CD4-positive, alpha-beta memory T cell (primary cell): ENCODE data around the gene PNPLA7. TPM values are rescaled to one million over a fixed set of nuclear protein-coding genes. Genes with fewer than 3 reads are reported as not detected.

Experiments
- CTCF ChIA-PET: fragments of 350-600 bp; sonication (Branson Sonifier 250); formaldehyde crosslinking; loops from one replicate; lab custom pipeline; 2021; ENCODE audit warnings: inconsistent platforms; ENCODE audit not compliant: partially characterized antibody; lab: Charles Lee
- POLR2A ChIA-PET: fragments of 350-600 bp; sonication (Branson Sonifier 250); formaldehyde crosslinking; loops from one replicate; lab custom pipeline; 2021; ENCODE audit not compliant: partially characterized antibody; lab: Charles Lee
- DNase-seq, 5 donors: peaks; one replicate each; pipeline versions ENCODE4 v3.0.0 to v3.0.0-alpha.2; 2020 to 2022; ENCODE audit warnings: mixed read lengths in 1 of 5
- H3K27ac ChIP-seq: one replicate; pipeline ENCODE4 v1.7.0; 2013; ENCODE audit warnings: low read depth, low read length
- H3K27me3 ChIP-seq: 2 replicates; pipeline ENCODE4 v1.7.0; 2013; ENCODE audit warnings: mild to moderate bottlenecking, low read length, moderate library complexity; ENCODE audit not compliant: insufficient read depth
- H3K36me3 ChIP-seq: 2 replicates; pipeline ENCODE4 v1.7.0; 2013; ENCODE audit warnings: mild to moderate bottlenecking, low read length, moderate library complexity; ENCODE audit not compliant: insufficient read depth
- H3K4me1 ChIP-seq: 2 replicates; pipeline ENCODE4 v1.7.0; 2013; ENCODE audit warnings: mild to moderate bottlenecking, low read length, moderate library complexity; ENCODE audit not compliant: insufficient read depth
- H3K4me3 ChIP-seq, 2 donors: one replicate each; pipeline ENCODE4 v1.7.0; 2013; ENCODE audit warnings: low read length in 2 of 2, mild to moderate bottlenecking in 1 of 2
- H3K9me3 ChIP-seq, 2 donors: one replicate each; pipeline ENCODE4 v1.7.0; 2013; ENCODE audit warnings: low read length in 2 of 2, control low read depth in 1 of 2; ENCODE audit not compliant: control insufficient read depth in 1 of 2
- H3K27ac Mint-ChIP-seq, 7 donors: one replicate each; pipeline ENCODE4 v1.8.0; 2020 to 2021; ENCODE audit warnings: mixed read lengths in 7 of 7, mild to moderate bottlenecking in 6 of 7, inconsistent platforms in 3 of 7, moderate library complexity in 3 of 7
- H3K27me3 Mint-ChIP-seq, 2 donors: one replicate each; pipeline ENCODE4 v1.8.0; 2020 to 2021; ENCODE audit warnings: mixed read lengths in 2 of 2
- H3K36me3 Mint-ChIP-seq, 2 donors: one replicate each; pipeline ENCODE4 v1.8.0; 2020 to 2021; ENCODE audit warnings: mixed read lengths in 2 of 2, inconsistent platforms in 1 of 2, mild to moderate bottlenecking in 1 of 2
- H3K4me1 Mint-ChIP-seq, 4 donors: one replicate each; pipeline ENCODE4 v1.8.0; 2020 to 2021; ENCODE audit warnings: mixed read lengths in 4 of 4, mild to moderate bottlenecking in 1 of 4
- H3K4me3 Mint-ChIP-seq, 8 donors: one replicate each; pipeline ENCODE4 v1.8.0; 2020 to 2021; ENCODE audit warnings: mixed read lengths in 8 of 8, mild to moderate bottlenecking in 7 of 8, moderate library complexity in 6 of 8, inconsistent platforms in 3 of 8
- H3K9me3 Mint-ChIP-seq, 8 donors: one replicate each; pipeline ENCODE4 v1.8.0; 2020 to 2021; ENCODE audit warnings: mixed read lengths in 8 of 8, mild to moderate bottlenecking in 5 of 8, inconsistent platforms in 3 of 8, moderate library complexity in 1 of 8
- intact Hi-C: fragments of 100-400 bp; cut with micrococcal nuclease; formaldehyde crosslinking; loops from one replicate; pipeline ENCODE4 v1.15.1; 2023
- polyA plus RNA-seq, 2 donors: library from polyadenylated mRNA; unstranded; fragments of 300-500 nt; fragmentation: Illumina TruSeq; gene quantifications; one replicate each; pipeline ENCODE4 v1.2.3, GENCODE V29; 2021
- total RNA-seq, 2 experiments: library from RNA; stranded (reverse); gene quantifications; one replicate each; pipeline ENCODE4 v1.2.3, GENCODE V29; 2021

The PNPLA7 gene
- total and polyA plus RNA-seq, 4 experiments from 2014 or later = 0.98 to 15.7 (median 15.5) TPM; not detected in 1

GRCh38 chr9:137429974-137430722 is 120.1 kb downstream of the PNPLA7 start:
- DNase-seq = no peak
- Histone ChIP-seq H3K4me1 (no peaks in the 10 kb centered on the region), H3K9me3 (no peaks in the 10 kb centered on the region), H3K27ac (no peak overlapping the region), H3K4me3 (no peak overlapping the region), H3K27me3 (no peaks in the 10 kb centered on the region), H3K36me3 (no peaks in the 10 kb centered on the region)
- Mint-ChIP-seq H3K36me3 (no peaks in the 10 kb centered on the region), H3K27me3 (no peaks in the 10 kb centered on the region), H3K9me3 (no peaks in the 10 kb centered on the region), H3K27ac (no peak overlapping the region), H3K4me1 (no peaks in the 10 kb centered on the region), H3K4me3 (no peak overlapping the region)
- CTCF ChIA-PET = interaction anchor here (1.7 kb wide), 1 partner anchor 14 kb away, joined by 5 read pairs; no protein-coding TSS in a partner anchor
- POLR2A ChIA-PET = no interaction called here
- intact Hi-C loops = loop anchor here (10.0 kb wide), 1 partner anchor 125 kb away; the partner anchor contains the start of genes MRPL41 and PNPLA7

DNA sequence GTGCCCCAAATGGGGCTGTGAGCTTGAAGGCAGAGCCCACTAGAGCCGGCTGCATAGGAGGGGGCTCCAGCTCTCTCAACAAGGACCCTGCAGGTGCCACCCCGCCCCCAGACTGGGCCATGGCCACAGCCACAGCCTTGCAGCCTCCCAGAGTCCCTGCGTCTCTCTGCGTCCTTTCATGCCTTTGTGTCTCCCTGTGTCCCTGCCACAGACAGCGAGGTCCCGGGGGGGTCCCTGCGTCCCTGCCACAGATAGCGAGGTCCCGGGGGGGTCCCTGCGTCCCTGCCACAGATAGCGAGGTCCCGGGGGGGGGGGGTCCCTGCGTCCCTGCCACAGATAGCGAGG is 120.7 kb downstream of the PNPLA7 start:
- Histone ChIP-seq H3K4me1 (no peaks in the 10 kb centered on the region), H3K27me3 (no peaks in the 10 kb centered on the region), H3K27ac (no peak overlapping the region), H3K9me3 (no peaks in the 10 kb centered on the region), H3K4me3 (no peak overlapping the region), H3K36me3 (no peaks in the 10 kb centered on the region)
- intact Hi-C loops = loop anchor here (10.0 kb wide), 1 partner anchor 125 kb away; the partner anchor contains the start of genes MRPL41 and PNPLA7
- Mint-ChIP-seq H3K27ac (no peak overlapping the region), H3K9me3 (no peaks in the 10 kb centered on the region), H3K27me3 (no peaks in the 10 kb centered on the region), H3K36me3 (no peaks in the 10 kb centered on the region), H3K4me1 (peaks cover 0 to 5% (median 1%) of the 10 kb centered on the region in 4 donors), H3K4me3 (no peak overlapping the region)
- ChIA-PET CTCF (interaction anchor here (1.7 kb wide), 1 partner anchor 14 kb away, joined by 5 read pairs; no protein-coding TSS in a partner anchor), POLR2A (no interaction called here)
- DNase-seq = no peak

GRCh38 chr9:137428841-137429545 is 121.2 kb downstream of the PNPLA7 start:
- Histone ChIP-seq H3K4me1 (peaks cover 3% of the 10 kb centered on the region), H3K27me3 (no peaks in the 10 kb centered on the region), H3K9me3 (no peaks in the 10 kb centered on the region), H3K4me3 (no peak overlapping the region), H3K36me3 (no peaks in the 10 kb centered on the region), H3K27ac (no peak overlapping the region)
- CTCF ChIA-PET = interaction anchor here (1.7 kb wide), 1 partner anchor 15 kb away, joined by 5 read pairs; no protein-coding TSS in a partner anchor
- Mint-ChIP-seq H3K4me1 (peaks cover 0 to 10% (median 3%) of the 10 kb centered on the region in 4 donors), H3K4me3 (no peak overlapping the region), H3K27ac (no peak overlapping the region), H3K9me3 (no peaks in the 10 kb centered on the region), H3K36me3 (no peaks in the 10 kb centered on the region), H3K27me3 (no peaks in the 10 kb centered on the region)
- POLR2A ChIA-PET = no interaction called here
- no peak for DNase-seq
- intact Hi-C loops = loop anchor here (10.0 kb wide), 1 partner anchor 126 kb away; the partner anchor contains the start of genes MRPL41 and PNPLA7

- Histone ChIP-seq H3K36me3 (no peaks in the 10 kb centered on the region), H3K9me3 (no peaks in the 10 kb centered on the region), H3K4me3 (no peak overlapping the region), H3K27ac (no peak overlapping the region), H3K4me1 (peaks cover 7% of the 10 kb centered on the region), H3K27me3 (no peaks in the 10 kb centered on the region)
- no peaks in the 10 kb centered on the region for H3K27me3 Mint-ChIP-seq
- no peak overlapping the region for H3K27ac Mint-ChIP-seq
- no peaks in the 10 kb centered on the region for H3K9me3 Mint-ChIP-seq
- intact Hi-C loops = loop anchor here (10.0 kb wide), 1 partner anchor 127 kb away; the partner anchor contains the start of genes MRPL41 and PNPLA7
- ChIA-PET CTCF (no interaction called here), POLR2A (no interaction called here)
- DNase-seq = no peak
- H3K36me3 Mint-ChIP-seq = no peaks in the 10 kb centered on the region
- no peak overlapping the region for H3K4me3 Mint-ChIP-seq
- peaks cover 0 to 10% (median 3%) of the 10 kb centered on the region in 4 donors for H3K4me1 Mint-ChIP-seq
Measured at GRCh38 chr9:137428311-137428630, 121.9 kb downstream of the PNPLA7 start.

DNA sequence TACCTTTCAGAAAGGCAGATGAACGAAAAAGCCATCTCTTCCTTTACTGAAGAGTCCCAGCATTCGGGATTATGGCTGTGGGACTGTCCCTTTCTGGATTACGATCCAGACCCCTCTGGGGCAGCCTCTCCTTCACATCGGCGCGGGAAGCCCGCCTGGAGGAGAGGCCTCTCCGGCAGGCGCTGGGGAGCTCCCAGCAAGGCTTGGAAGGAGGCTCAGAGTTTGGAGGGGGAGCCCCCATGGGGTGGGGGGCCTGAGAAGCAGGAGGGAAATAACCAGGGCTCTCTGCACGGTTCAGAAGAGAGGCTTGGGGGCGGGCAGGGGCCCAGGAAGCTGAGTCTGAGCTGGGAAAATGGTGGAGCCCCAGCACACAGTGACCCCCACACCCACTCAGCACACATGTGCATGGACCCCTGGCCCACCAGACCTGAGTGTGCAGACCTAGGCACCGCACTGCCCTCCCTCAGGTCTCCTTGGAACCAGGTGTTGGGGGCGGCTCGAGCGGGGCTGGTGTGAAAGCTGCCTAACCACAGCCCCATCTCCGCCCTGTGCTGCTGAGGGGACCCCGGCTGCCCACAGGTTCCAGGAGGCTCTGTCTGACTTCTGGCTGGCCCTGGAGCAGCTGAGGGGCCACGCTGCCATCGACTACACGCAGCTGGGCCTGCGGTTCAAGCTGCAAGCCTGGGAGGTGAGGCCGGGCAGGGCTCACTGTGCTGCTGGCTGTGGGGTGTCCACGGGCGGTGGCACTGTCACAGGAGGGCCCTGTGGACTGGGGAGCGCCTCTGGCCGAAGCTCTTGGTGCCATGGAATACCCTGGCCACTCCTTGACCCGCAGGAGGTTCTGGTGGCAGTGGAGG is 122.5 kb downstream of the PNPLA7 start:
- Histone ChIP-seq H3K4me3 (no peak overlapping the region), H3K36me3 (no peaks in the 10 kb centered on the region), H3K27me3 (no peaks in the 10 kb centered on the region), H3K9me3 (no peaks in the 10 kb centered on the region), H3K4me1 (peaks cover 7% of the 10 kb centered on the region), H3K27ac (no peak overlapping the region)
- Mint-ChIP-seq H3K4me1 (peaks cover 0 to 10% (median 3%) of the 10 kb centered on the region in 4 donors), H3K27ac (no peak overlapping the region), H3K27me3 (no peaks in the 10 kb centered on the region), H3K4me3 (no peak overlapping the region), H3K36me3 (no peaks in the 10 kb centered on the region), H3K9me3 (no peaks in the 10 kb centered on the region)
- peak in 1 of 5 donors; percentile 25 for DNase-seq
- CTCF ChIA-PET = no interaction called here
- intact Hi-C loops = loop anchor here (10.0 kb wide), 1 partner anchor 127 kb away; the partner anchor contains the start of genes MRPL41 and PNPLA7
- POLR2A ChIA-PET = interaction anchor here (0.5 kb wide), 1 partner anchor 25 kb away, joined by 3 read pairs; no protein-coding TSS in a partner anchor

DNA sequence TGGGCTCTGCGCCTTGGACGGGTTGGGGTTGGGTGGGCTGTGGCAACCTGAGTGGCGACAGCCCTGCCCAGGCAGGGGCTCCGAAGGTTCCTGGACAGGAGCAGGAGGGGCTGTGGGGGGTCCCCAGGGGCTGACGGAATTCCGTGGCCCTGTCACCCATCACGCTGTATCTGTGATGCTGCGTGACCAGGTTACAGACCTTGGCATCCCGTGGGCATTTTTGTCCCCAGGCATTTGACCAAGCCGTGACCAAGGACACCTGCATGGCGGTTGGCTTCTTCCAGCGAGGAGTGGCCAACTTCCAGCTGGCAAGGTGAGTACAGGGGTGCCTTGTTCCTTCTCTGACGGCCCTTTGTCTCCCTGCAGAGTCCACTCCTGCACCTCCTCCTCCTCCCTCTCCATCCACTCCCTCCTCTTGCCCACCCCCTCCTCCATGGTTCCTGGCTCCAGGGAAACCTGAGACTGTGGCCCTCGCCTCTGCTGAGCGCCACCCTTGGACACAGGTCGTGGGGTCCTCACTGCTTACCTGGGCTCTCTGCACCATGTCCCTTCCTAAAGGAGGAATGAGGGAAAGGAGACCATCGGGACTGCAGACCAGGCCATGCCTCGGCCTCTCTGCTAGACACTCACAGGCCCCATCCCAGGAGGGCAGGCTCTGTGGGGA is 124.1 kb downstream of the PNPLA7 start:
- Mint-ChIP-seq H3K36me3 (no peaks in the 10 kb centered on the region), H3K4me3 (no peak overlapping the region), H3K9me3 (no peaks in the 10 kb centered on the region), H3K4me1 (peaks cover 5 to 21% (median 9%) of the 10 kb centered on the region in 4 donors), H3K27ac (no peak overlapping the region), H3K27me3 (no peaks in the 10 kb centered on the region)
- ChIA-PET POLR2A (no interaction called here), CTCF (no interaction called here)
- Histone ChIP-seq H3K27ac (no peak overlapping the region), H3K36me3 (no peaks in the 10 kb centered on the region), H3K9me3 (no peaks in the 10 kb centered on the region), H3K4me1 (peaks cover 21% of the 10 kb centered on the region), H3K27me3 (no peaks in the 10 kb centered on the region), H3K4me3 (no peak overlapping the region)
- intact Hi-C loops = loop anchor here (10.0 kb wide), 1 partner anchor 129 kb away; the partner anchor contains the start of genes MRPL41 and PNPLA7
- DNase-seq = peak in 1 of 5 donors; percentile 29
